IMR-90 (cell line): Measurements from ENCODE around the gene EHMT1. TPM values are rescaled to one million over a fixed set of nuclear protein-coding genes. Genes with fewer than 3 reads are reported as not detected.
"Not testable (repeated sequence)": the region's sequence is repeated elsewhere in the genome, so short reads cannot be mapped to it uniquely, and the experiment has no call there.

Source experiments
- ATAC-seq: fragments of 200-7000 bp; cut with Tn5 transposase; 2 replicates; pipeline ENCODE4 v1.9.1; 2020; ENCODE audit warnings: low read depth, mild to moderate bottlenecking, moderate library complexity
- BruUV-seq: library from RNA; stranded (reverse); fragments of 400-500 nt; replicated peaks from 2 replicates; lab custom pipeline; 2021; lab: Mats Ljungman, UMichigan
- CTCF ChIA-PET: fragments of 300-600 bp; formaldehyde crosslinking; extraction: SDS; loops from one replicate; lab custom pipeline; 2021; ENCODE audit warnings: antibody characterized with exemption; lab: Yijun Ruan, JAX
- POLR2A ChIA-PET: fragments of 300-600 bp; sonication (Branson Sonifier 250); formaldehyde crosslinking; loops from one replicate; lab custom pipeline; 2022; ENCODE audit warnings: antibody characterized with exemption; ENCODE audit not compliant: unreplicated experiment; lab: Charles Lee
- DNase-seq: peaks from one replicate; pipeline ENCODE4 v3.0.0; 2013
- H2AFZ ChIP-seq: replicated peaks from 2 replicates; pipeline ENCODE3; 2013; ENCODE audit warnings: low read length, mild to moderate bottlenecking; ENCODE audit not compliant: poor library complexity
- H2AK5ac ChIP-seq: 2 replicates; pipeline ENCODE4 v1.6.1; 2013; ENCODE audit warnings: low read depth, low read length, inconsistent platforms
- H2AK9ac ChIP-seq: replicated peaks from 2 replicates; pipeline ENCODE3; 2013; ENCODE audit warnings: mild to moderate bottlenecking, low read depth, low read length, moderate library complexity; ENCODE audit not compliant: poor library complexity
- H2BK120ac ChIP-seq: 2 replicates; pipeline ENCODE4 v1.6.1; 2013; ENCODE audit warnings: low read depth, low read length, inconsistent platforms
- H2BK15ac ChIP-seq: 3 replicates; pipeline ENCODE4 v1.6.1; 2013; ENCODE audit warnings: low read depth, low read length, inconsistent platforms
- H2BK20ac ChIP-seq: 2 replicates; pipeline ENCODE4 v1.6.1; 2013; ENCODE audit warnings: low read depth, mild to moderate bottlenecking, inconsistent platforms, low read length, moderate library complexity
- H2BK5ac ChIP-seq: 2 replicates; pipeline ENCODE4 v1.6.1; 2013; ENCODE audit warnings: mild to moderate bottlenecking, low read depth, low read length, inconsistent platforms; ENCODE audit not compliant: poor library complexity, severe bottlenecking
- H3K14ac ChIP-seq: replicated peaks from 2 replicates; pipeline ENCODE4 v1.6.1; 2013; ENCODE audit warnings: low read depth, low read length, inconsistent platforms
- H3K18ac ChIP-seq: 2 replicates; pipeline ENCODE4 v1.6.1; 2013; ENCODE audit warnings: low read depth, low read length, control low read depth
- H3K23ac ChIP-seq: 2 replicates; pipeline ENCODE4 v1.6.1; 2013; ENCODE audit warnings: low read depth, low read length, inconsistent platforms
- H3K27ac ChIP-seq: 2 replicates; pipeline ENCODE4 v1.5.1; 2013; ENCODE audit warnings: mild to moderate bottlenecking, control low read depth, low read length; ENCODE audit not compliant: insufficient read depth
- H3K27me3 ChIP-seq: 2 replicates; pipeline ENCODE4 v1.6.1; 2013; ENCODE audit warnings: low read length; ENCODE audit not compliant: control insufficient read depth, insufficient read depth
- H3K36me3 ChIP-seq: 2 replicates; pipeline ENCODE4 v1.6.1; 2013; ENCODE audit warnings: low read length, mixed read lengths; ENCODE audit not compliant: control insufficient read depth, insufficient read depth
- H3K4ac ChIP-seq: 2 replicates; pipeline ENCODE4 v1.6.1; 2013; ENCODE audit warnings: low read depth, low read length, inconsistent platforms
- H3K4me1 ChIP-seq: 2 replicates; pipeline ENCODE4 v1.6.1; 2013; ENCODE audit warnings: low read length, mixed read lengths; ENCODE audit not compliant: control insufficient read depth, insufficient read depth
- H3K4me2 ChIP-seq: 2 replicates; pipeline ENCODE4 v1.6.1; 2013; ENCODE audit warnings: low read depth, mild to moderate bottlenecking, control low read depth, low read length, moderate library complexity
- H3K4me3 ChIP-seq: 2 replicates; pipeline ENCODE4 v1.5.1; 2013; ENCODE audit warnings: low read depth, mild to moderate bottlenecking, control low read depth, low read length, moderate library complexity; ENCODE audit not compliant: insufficient read depth
- H3K56ac ChIP-seq: 2 replicates; pipeline ENCODE4 v1.6.1; 2013; ENCODE audit warnings: low read length, inconsistent platforms; ENCODE audit not compliant: insufficient read depth; ENCODE audit errors: extremely low read depth
- H3K79me1 ChIP-seq, 2 experiments: 2 replicates each; pipeline ENCODE4 v1.6.1; 2013; ENCODE audit warnings: low read length in 2 of 2, inconsistent platforms in 1 of 2, low read depth in 1 of 2
- H3K9ac ChIP-seq: 2 replicates; pipeline ENCODE4 v1.6.1; 2013; ENCODE audit warnings: low read depth, low read length, control low read depth
- H3K9me1 ChIP-seq: 2 replicates; pipeline ENCODE4 v1.6.1; 2013; ENCODE audit warnings: low read length, inconsistent platforms; ENCODE audit not compliant: insufficient read depth
- H3K9me3 ChIP-seq: 2 replicates; pipeline ENCODE4 v1.6.1; 2013; ENCODE audit warnings: low read length; ENCODE audit not compliant: control insufficient read depth, insufficient read depth
- H4K20me1 ChIP-seq: 2 replicates; pipeline ENCODE4 v1.6.1; 2013; ENCODE audit warnings: low read length, inconsistent platforms; ENCODE audit not compliant: insufficient read depth
- H4K5ac ChIP-seq: 2 replicates; pipeline ENCODE4 v1.6.1; 2013; ENCODE audit warnings: mild to moderate bottlenecking, low read depth, low read length, control low read depth
- H4K8ac ChIP-seq, 2 experiments: 2 replicates each; pipeline ENCODE4 v1.6.1; 2013; ENCODE audit warnings: low read depth in 2 of 2, low read length in 2 of 2, control low read depth in 1 of 2, inconsistent platforms in 1 of 2
- H4K91ac ChIP-seq: 2 replicates; pipeline ENCODE4 v1.6.1; 2013; ENCODE audit warnings: low read depth, low read length, inconsistent platforms; ENCODE audit not compliant: insufficient read depth
- WGBS, 2 experiments: methylation state at CpG; one replicate each; pipeline versions ENCODE4 v1.1.5 to v1.1.7; 2013; ENCODE audit warnings: missing lambda C conversion rate in 2 of 2; ENCODE audit not compliant: insufficient read length in 1 of 2; ENCODE audit errors: extremely low coverage in 2 of 2; 5-methylcytosine and 5-hydroxymethylcytosine counted together
- dilution Hi-C: fragments of 300-500 bp; cut with HindIII; formaldehyde crosslinking; loops from one replicate; pipeline ENCODE4 v1.14.3; 2018; ENCODE audit warnings: low sequenced_read_pairs; ENCODE audit not compliant: unreplicated experiment
- in situ Hi-C: fragments of 300-500 bp; cut with MboI; formaldehyde crosslinking; loops from 3 replicates; pipeline ENCODE4 v1.14.3; 2019; ENCODE audit warnings: low sequenced_read_pairs, inconsistent platforms, mixed read lengths
- intact Hi-C: fragments of 100-400 bp; cut with micrococcal nuclease; formaldehyde crosslinking; loops from 2 replicates; pipeline ENCODE4 v1.10.0; 2022
- polyA plus RNA-seq, 3 experiments: library from polyadenylated mRNA; depleted of rRNA; stranded (reverse); fragments of >200 nt; gene quantifications; 2 replicates each; pipeline ENCODE4 v1.2.3, GENCODE V29; 2012; ENCODE audit warnings: low replicate concordance in 1 of 3
- total RNA-seq: library from RNA; depleted of rRNA; stranded (reverse); fragments of >200 nt; gene quantifications from 2 replicates; pipeline ENCODE4 v1.2.3, GENCODE V29; 2012

EHMT1 gene
- total and polyA plus RNA-seq, 2 of the 4 experiments (the other 2 are of a cell fraction): 32.8 to 35.1 TPM

- DNase-seq, H2BK15ac ChIP-seq, intact Hi-C loops, H2AK5ac ChIP-seq, H3K9ac ChIP-seq, H4K91ac ChIP-seq, H3K27me3 ChIP-seq, H3K4me3 ChIP-seq, H2BK120ac ChIP-seq, H4K20me1 ChIP-seq, H2BK20ac ChIP-seq, H3K79me1 ChIP-seq, H4K5ac ChIP-seq, dilution Hi-C loops, H3K18ac ChIP-seq, H3K23ac ChIP-seq, CTCF ChIA-PET, H3K56ac ChIP-seq, ATAC-seq, H2BK5ac ChIP-seq, H3K14ac ChIP-seq, H3K4me2 ChIP-seq, POLR2A ChIA-PET, in situ Hi-C loops, H3K9me1 ChIP-seq, H3K4ac ChIP-seq, BruUV-seq, H3K9me3 ChIP-seq, H2AK9ac ChIP-seq, H3K27ac ChIP-seq, H4K8ac ChIP-seq, H2AFZ ChIP-seq, H3K4me1 ChIP-seq: not testable (repeated sequence)
- 94% methylated on average over 7 of the region's 69 CpGs; no CpG with 5 or more reads in 1 of the 2 experiments for WGBS, 2 experiments
- H3K36me3 ChIP-seq: peaks cover 37% of the 10 kb centered on the region
Observed at GRCh38 chr9:137809726-137810450, 191.1 kb downstream of the EHMT1 start.
